GM19324 (cell line): ENCODE results near the gene NADSYN1.

Source experiments
- ATAC-seq: cut with Tn5 transposase; IDR thresholded peaks from one replicate; pipeline ENCODE4 v1.9.1; 2021; ENCODE audit warnings: mild to moderate bottlenecking, moderate library complexity; ENCODE audit not compliant: unreplicated experiment, low FRiP score

Gene NADSYN1

GRCh38 chr11:71432761-71433647 lies 20.0 kb upstream of the NADSYN1 start:
- no peak for ATAC-seq

GRCh38 chr11:71433648-71434450 lies 19.2 kb upstream of the NADSYN1 start:
- ATAC-seq, result no peak

GRCh38 chr11:71434576-71435130 lies 18.4 kb upstream of the NADSYN1 start:
- no peak for ATAC-seq

GRCh38 chr11:71435278-71435951 lies 17.6 kb upstream of the NADSYN1 start:
- no peak for ATAC-seq

- no peak for ATAC-seq
Measured at GRCh38 chr11:71436861-71437260, 16.1 kb upstream of the NADSYN1 start.

GRCh38 chr11:71437399-71437798 lies 15.6 kb upstream of the NADSYN1 start:
- no peak for ATAC-seq

GRCh38 chr11:71437879-71438278 lies 15.1 kb upstream of the NADSYN1 start:
- ATAC-seq, result no peak

GRCh38 chr11:71438650-71439049 lies 14.4 kb upstream of the NADSYN1 start:
- no peak for ATAC-seq

GRCh38 chr11:71440021-71440755 lies 12.8 kb upstream of the NADSYN1 start:
- no peak for ATAC-seq

- ATAC-seq, result no peak
Measured at GRCh38 chr11:71441251-71441650, 11.8 kb upstream of the NADSYN1 start.

- ATAC-seq, result no peak
Measured at GRCh38 chr11:71442123-71442522, 10.9 kb upstream of the NADSYN1 start.

- ATAC-seq, result no peak
Measured at GRCh38 chr11:71442880-71443279, 10.1 kb upstream of the NADSYN1 start.

- no peak for ATAC-seq
Measured at GRCh38 chr11:71443736-71444445, 9.1 kb upstream of the NADSYN1 start.

- ATAC-seq, result no peak
Measured at GRCh38 chr11:71444811-71445210, 8.2 kb upstream of the NADSYN1 start.

GRCh38 chr11:71446150-71446549 lies 6.9 kb upstream of the NADSYN1 start:
- no peak for ATAC-seq

- ATAC-seq, result no peak
Measured at GRCh38 chr11:71446942-71447688, 5.9 kb upstream of the NADSYN1 start.

GRCh38 chr11:71447791-71448256 lies 5.2 kb upstream of the NADSYN1 start:
- no peak for ATAC-seq
